HEK293 (cell line): ENCODE measurements around the gene RERGL.

Source experiments
- CTCF ChIA-PET: fragments of 350-600 bp; formaldehyde crosslinking; extraction: SDS; loops from one replicate; lab custom pipeline; 2021; ENCODE audit warnings: antibody characterized with exemption; lab: Yijun Ruan, JAX
- POLR2A ChIA-PET: fragments of 300-600 bp; formaldehyde crosslinking; extraction: SDS; loops from one replicate; lab custom pipeline; 2020; ENCODE audit warnings: antibody characterized with exemption, inconsistent platforms; lab: Yijun Ruan, JAX
- H3K27ac ChIP-seq: fragments of 200-500 bp; sonication (Bioruptor generic); 2 replicates; pipeline ENCODE4 v1.5.1; 2014; ENCODE audit warnings: low read depth, low read length, control low read depth, inconsistent platforms; ENCODE audit errors: extremely low read depth
- H3K36me3 ChIP-seq, 2 experiments: fragments of 200-500 bp in 1 of 2; sonication (Bioruptor generic) in 1 of 2; 1 replicate in 1 of 2; 2 replicates in 1 of 2; pipeline ENCODE4 v1.5.1; 2014 to 2017; ENCODE audit warnings: inconsistent platforms in 2 of 2, low read length in 2 of 2; ENCODE audit not compliant: control insufficient read depth in 2 of 2, insufficient read depth in 1 of 2
- H3K4me1 ChIP-seq: fragments of 200-500 bp; sonication (Bioruptor generic); 2 replicates; pipeline ENCODE4 v1.5.1; 2014; ENCODE audit warnings: mild to moderate bottlenecking, low read length, inconsistent platforms; ENCODE audit not compliant: control insufficient read depth, insufficient read depth
- H3K4me3 ChIP-seq: 2 replicates; pipeline ENCODE4 v1.5.1; 2011; ENCODE audit warnings: low read depth, mild to moderate bottlenecking, control low read depth, low read length, moderate library complexity
- H3K9me3 ChIP-seq: fragments of 200-500 bp; sonication (Bioruptor generic); 2 replicates; pipeline ENCODE4 v1.5.1; 2014; ENCODE audit warnings: low read depth, low read length, inconsistent platforms; ENCODE audit not compliant: control insufficient read depth, insufficient read depth
- BCL11B ChIP-seq: fragments of 450-650 bp; formaldehyde crosslinking; IDR thresholded peaks from 2 replicates; pipeline ENCODE4 v1.5.1; 2016; ENCODE audit warnings: low read depth, missing biosample characterization, missing genetic modification characterization
- HOXD13 ChIP-seq: sonication (generic); formaldehyde crosslinking; IDR thresholded peaks from 2 replicates; pipeline ENCODE4 v1.8.0; 2022; ENCODE audit warnings: missing genetic modification reagents, borderline replicate concordance
- KLF10 ChIP-seq: fragments of 450-650 bp; IDR thresholded peaks from 2 replicates; pipeline ENCODE4 v1.5.1; 2018; ENCODE audit warnings: missing biosample characterization, mild to moderate bottlenecking, missing genetic modification characterization
- KLF8 ChIP-seq: fragments of 450-650 bp; formaldehyde crosslinking; IDR thresholded peaks from 2 replicates; pipeline ENCODE4 v1.5.1; 2016; ENCODE audit warnings: missing biosample characterization, missing genetic modification characterization
- OSR2 ChIP-seq: fragments of 450-650 bp; formaldehyde crosslinking; IDR thresholded peaks from 2 replicates; pipeline ENCODE4 v1.5.1; 2016; ENCODE audit warnings: missing biosample characterization, missing genetic modification characterization
- OVOL3 ChIP-seq: fragments of 450-650 bp; formaldehyde crosslinking; IDR thresholded peaks from 2 replicates; pipeline ENCODE4 v1.5.1; 2016; ENCODE audit warnings: missing biosample characterization, missing genetic modification characterization
- PRDM1 ChIP-seq: fragments of 450-650 bp; formaldehyde crosslinking; IDR thresholded peaks from 2 replicates; pipeline ENCODE4; 2016; ENCODE audit warnings: missing biosample characterization, missing genetic modification characterization
- SP7 ChIP-seq: fragments of 450-650 bp; formaldehyde crosslinking; IDR thresholded peaks from 2 replicates; pipeline ENCODE4 v1.5.1; 2016; ENCODE audit warnings: missing biosample characterization, missing genetic modification characterization
- WT1 ChIP-seq: fragments of 450-650 bp; formaldehyde crosslinking; IDR thresholded peaks from 2 replicates; pipeline ENCODE4 v1.5.1; 2016; ENCODE audit warnings: missing biosample characterization, missing genetic modification characterization
- ZBTB8A ChIP-seq: fragments of 450-650 bp; formaldehyde crosslinking; IDR thresholded peaks from 2 replicates; pipeline ENCODE4 v1.5.1; 2016; ENCODE audit warnings: missing biosample characterization, missing genetic modification characterization
- ZNF138 ChIP-seq: fragments of 450-650 bp; formaldehyde crosslinking; IDR thresholded peaks from 2 replicates; pipeline ENCODE4 v1.5.1; 2016; ENCODE audit warnings: missing biosample characterization, missing genetic modification characterization, borderline replicate concordance
- ZNF148 ChIP-seq: fragments of 450-650 bp; formaldehyde crosslinking; IDR thresholded peaks from 2 replicates; pipeline ENCODE4 v1.5.0; 2017; ENCODE audit warnings: missing biosample characterization, missing genetic modification characterization, borderline replicate concordance
- ZNF169 ChIP-seq: fragments of 450-650 bp; formaldehyde crosslinking; IDR thresholded peaks from 2 replicates; pipeline ENCODE4 v1.5.1; 2016; ENCODE audit warnings: missing biosample characterization, missing genetic modification characterization
- ZNF184 ChIP-seq: fragments of 450-650 bp; IDR thresholded peaks from 2 replicates; pipeline ENCODE4 v1.5.1; 2018; ENCODE audit warnings: missing biosample characterization, mild to moderate bottlenecking, missing genetic modification characterization
- ZNF248 ChIP-seq: fragments of 450-650 bp; formaldehyde crosslinking; IDR thresholded peaks from 2 replicates; pipeline ENCODE4 v1.5.1; 2017; ENCODE audit warnings: missing biosample characterization, missing genetic modification characterization
- ZNF354C ChIP-seq: fragments of 450-650 bp; formaldehyde crosslinking; IDR thresholded peaks from 2 replicates; pipeline ENCODE4 v1.5.1; 2016; ENCODE audit warnings: missing biosample characterization, missing genetic modification characterization, low read depth, borderline replicate concordance
- ZNF362 ChIP-seq: fragments of 450-650 bp; formaldehyde crosslinking; IDR thresholded peaks from 2 replicates; pipeline ENCODE4 v1.5.1; 2016; ENCODE audit warnings: missing biosample characterization, missing genetic modification characterization
- ZNF473 ChIP-seq: fragments of 450-650 bp; formaldehyde crosslinking; IDR thresholded peaks from 2 replicates; pipeline ENCODE4 v1.5.1; 2017; ENCODE audit warnings: missing biosample characterization, missing genetic modification characterization
- ZNF558 ChIP-seq: fragments of 450-650 bp; formaldehyde crosslinking; IDR thresholded peaks from 2 replicates; pipeline ENCODE4 v1.5.1; 2016; ENCODE audit warnings: missing biosample characterization, missing genetic modification characterization
- ZNF658 ChIP-seq: fragments of 450-650 bp; formaldehyde crosslinking; IDR thresholded peaks from 2 replicates; pipeline ENCODE4; 2016; ENCODE audit warnings: missing biosample characterization, missing genetic modification characterization
- ZNF670 ChIP-seq: fragments of 450-650 bp; formaldehyde crosslinking; IDR thresholded peaks from 2 replicates; pipeline ENCODE4 v1.5.1; 2016; ENCODE audit warnings: missing biosample characterization, missing genetic modification characterization, low read depth
- ZNF704 ChIP-seq: fragments of 450-650 bp; formaldehyde crosslinking; IDR thresholded peaks from 2 replicates; pipeline ENCODE4 v1.5.1; 2016; ENCODE audit warnings: missing biosample characterization, missing genetic modification characterization
- TF ChIP-seq, protein P1 (sequence below): fragments of 450-650 bp; formaldehyde crosslinking; IDR thresholded peaks from 2 replicates; pipeline ENCODE4 v1.5.1; 2017; ENCODE audit warnings: missing biosample characterization, missing genetic modification characterization
- TF ChIP-seq, protein P2 (sequence below): fragments of 450-650 bp; formaldehyde crosslinking; IDR thresholded peaks from 2 replicates; pipeline ENCODE4 v1.5.1; 2016; ENCODE audit warnings: missing biosample characterization, missing genetic modification characterization

RERGL gene

GRCh38 chr12:18130851-18131250, 40.9 kb upstream of the RERGL start:
- no peaks in the 10 kb centered on the region for H3K36me3 ChIP-seq
- no peak for TF ChIP-seq ZNF658 (tag by site-specific recombination)
- no peak for TF ChIP-seq ZNF169 (tag by site-specific recombination)
- no peak for TF ChIP-seq HOXD13 (CRISPR knock-in tag)
- TF ChIP-seq ZNF138 (tag by site-specific recombination), result no peak
- TF ChIP-seq ZNF354C, result no peak
- TF ChIP-seq, protein P1, sequence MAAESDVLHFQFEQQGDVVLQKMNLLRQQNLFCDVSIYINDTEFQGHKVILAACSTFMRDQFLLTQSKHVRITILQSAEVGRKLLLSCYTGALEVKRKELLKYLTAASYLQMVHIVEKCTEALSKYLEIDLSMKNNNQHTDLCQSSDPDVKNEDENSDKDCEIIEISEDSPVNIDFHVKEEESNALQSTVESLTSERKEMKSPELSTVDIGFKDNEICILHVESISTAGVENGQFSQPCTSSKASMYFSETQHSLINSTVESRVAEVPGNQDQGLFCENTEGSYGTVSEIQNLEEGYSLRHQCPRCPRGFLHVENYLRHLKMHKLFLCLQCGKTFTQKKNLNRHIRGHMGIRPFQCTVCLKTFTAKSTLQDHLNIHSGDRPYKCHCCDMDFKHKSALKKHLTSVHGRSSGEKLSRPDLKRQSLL, result no peak
- no peak for TF ChIP-seq ZNF670 (tag by site-specific recombination)
- no peak for TF ChIP-seq KLF10 (tag by site-specific recombination)
- TF ChIP-seq, protein P2, sequence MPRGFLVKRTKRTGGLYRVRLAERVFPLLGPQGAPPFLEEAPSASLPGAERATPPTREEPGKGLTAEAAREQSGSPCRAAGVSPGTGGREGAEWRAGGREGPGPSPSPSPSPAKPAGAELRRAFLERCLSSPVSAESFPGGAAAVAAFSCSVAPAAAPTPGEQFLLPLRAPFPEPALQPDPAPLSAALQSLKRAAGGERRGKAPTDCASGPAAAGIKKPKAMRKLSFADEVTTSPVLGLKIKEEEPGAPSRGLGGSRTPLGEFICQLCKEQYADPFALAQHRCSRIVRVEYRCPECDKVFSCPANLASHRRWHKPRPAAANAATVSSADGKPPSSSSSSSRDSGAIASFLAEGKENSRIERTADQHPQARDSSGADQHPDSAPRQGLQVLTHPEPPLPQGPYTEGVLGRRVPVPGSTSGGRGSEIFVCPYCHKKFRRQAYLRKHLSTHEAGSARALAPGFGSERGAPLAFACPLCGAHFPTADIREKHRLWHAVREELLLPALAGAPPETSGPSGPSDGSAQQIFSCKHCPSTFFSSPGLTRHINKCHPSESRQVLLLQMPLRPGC (tag by site-specific recombination), result no peak
- TF ChIP-seq ZNF362, result no peak
- TF ChIP-seq SP7, result no peak
- no peak for TF ChIP-seq ZNF148
- TF ChIP-seq, all 188 proteins: peak for 0
- H3K4me3 ChIP-seq, result no peak overlapping the region
- ChIA-PET POLR2A (no interaction called here), CTCF (no interaction called here)
- no peaks in the 10 kb centered on the region; the same call in 1 of the 2 replicates for H3K9me3 ChIP-seq
- no peaks in the 10 kb centered on the region for H3K4me1 ChIP-seq
- H3K27ac ChIP-seq, result no peak overlapping the region

DNA sequence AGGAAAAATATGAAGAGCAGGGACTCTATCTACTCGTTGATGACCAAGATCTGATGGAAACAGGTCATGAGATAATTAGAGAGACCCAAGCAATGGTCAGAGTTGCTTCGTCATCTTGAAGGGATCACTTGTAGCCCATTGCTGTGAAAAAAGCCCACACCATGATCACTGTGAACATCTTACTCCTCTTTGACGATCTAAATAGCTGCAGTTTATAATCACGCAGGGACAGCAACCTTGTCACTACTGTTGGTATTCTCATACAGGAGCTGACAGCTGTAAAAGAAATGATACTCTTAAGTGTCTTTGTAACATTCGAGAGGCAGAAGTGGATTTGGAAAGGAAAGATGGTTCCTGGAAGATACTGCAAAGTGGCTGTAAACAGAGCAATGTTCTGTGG, 33.7 kb upstream of the RERGL start:
- ChIA-PET CTCF (no interaction called here), POLR2A (no interaction called here)
- Histone ChIP-seq H3K4me1 (no peaks in the 10 kb centered on the region), H3K27ac (no peak overlapping the region), H3K4me3 (no peak overlapping the region), H3K9me3 (no peaks in the 10 kb centered on the region; the same call in 1 of the 2 replicates), H3K36me3 (no peaks in the 10 kb centered on the region)
- no peak for TF ChIP-seq BCL11B
- no peak for TF ChIP-seq ZNF354C
- TF ChIP-seq KLF8, result no peak
- no peak for TF ChIP-seq WT1 (tag by site-specific recombination)
- TF ChIP-seq ZNF248 (tag by site-specific recombination), result no peak
- no peak for TF ChIP-seq ZNF184 (tag by site-specific recombination)
- TF ChIP-seq OSR2 (tag by site-specific recombination), result no peak
- no peak for TF ChIP-seq PRDM1 (tag by site-specific recombination)
- TF ChIP-seq, protein P1, result no peak
- no peak for TF ChIP-seq ZNF558 (tag by site-specific recombination)
- no peak for TF ChIP-seq OVOL3 (tag by site-specific recombination)
- TF ChIP-seq ZNF704 (tag by site-specific recombination), result no peak
- no peak for TF ChIP-seq ZNF473 (tag by site-specific recombination)
- TF ChIP-seq ZBTB8A, result no peak
